ENCODE data around the gene CHST11.
A peak's percentile ranks its signal among the peaks of the same experiment; 100 is the strongest.
"Not testable (repeated sequence)": the region's sequence is repeated elsewhere in the genome, so short reads cannot be mapped to it uniquely, and the experiment has no call there.

The CHST11 gene

DNA sequence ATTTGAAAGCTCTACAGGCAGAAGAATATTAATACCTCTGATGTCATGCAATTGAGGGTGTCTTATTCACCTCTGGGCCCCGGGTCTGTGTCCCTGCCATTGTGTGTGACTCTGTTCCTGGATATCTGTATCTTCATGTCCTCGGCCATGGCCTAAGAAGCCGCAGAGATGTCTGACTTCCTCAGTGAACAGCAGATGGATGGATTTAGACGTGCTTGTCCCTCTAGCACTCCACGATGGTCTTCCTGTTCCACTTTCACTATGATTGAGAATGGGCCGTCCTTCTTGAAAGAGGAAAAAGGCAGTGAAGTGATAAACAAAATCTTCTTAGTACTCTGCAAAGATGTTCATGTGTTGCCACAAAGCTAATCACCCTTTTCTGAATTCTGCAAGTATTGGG is 283.9 kb downstream of the CHST11 start:
- DNase-seq (ENCODE audit: low read depth), result no peak

DNA sequence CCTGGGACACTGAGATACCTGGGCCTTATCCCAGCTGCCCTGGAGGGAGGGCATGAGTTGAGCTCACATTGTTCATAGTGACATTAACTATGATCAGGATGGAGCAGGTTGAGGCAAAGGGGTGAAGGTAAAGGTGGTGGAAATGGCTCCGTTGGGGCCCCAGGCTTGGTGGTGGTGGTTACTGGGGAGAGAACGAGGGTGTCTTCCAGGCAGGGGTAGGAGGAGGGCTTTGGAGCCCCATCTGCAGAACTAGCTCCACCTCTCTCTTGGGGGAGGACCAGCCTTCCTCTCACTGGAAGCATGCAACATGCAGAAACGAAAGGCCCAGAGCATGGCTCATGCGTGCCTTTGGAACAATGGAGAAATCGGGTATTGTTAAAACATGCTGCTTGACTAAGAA is 284.3 kb downstream of the CHST11 start:
- no peak for DNase-seq (ENCODE audit: low read depth)

DNA sequence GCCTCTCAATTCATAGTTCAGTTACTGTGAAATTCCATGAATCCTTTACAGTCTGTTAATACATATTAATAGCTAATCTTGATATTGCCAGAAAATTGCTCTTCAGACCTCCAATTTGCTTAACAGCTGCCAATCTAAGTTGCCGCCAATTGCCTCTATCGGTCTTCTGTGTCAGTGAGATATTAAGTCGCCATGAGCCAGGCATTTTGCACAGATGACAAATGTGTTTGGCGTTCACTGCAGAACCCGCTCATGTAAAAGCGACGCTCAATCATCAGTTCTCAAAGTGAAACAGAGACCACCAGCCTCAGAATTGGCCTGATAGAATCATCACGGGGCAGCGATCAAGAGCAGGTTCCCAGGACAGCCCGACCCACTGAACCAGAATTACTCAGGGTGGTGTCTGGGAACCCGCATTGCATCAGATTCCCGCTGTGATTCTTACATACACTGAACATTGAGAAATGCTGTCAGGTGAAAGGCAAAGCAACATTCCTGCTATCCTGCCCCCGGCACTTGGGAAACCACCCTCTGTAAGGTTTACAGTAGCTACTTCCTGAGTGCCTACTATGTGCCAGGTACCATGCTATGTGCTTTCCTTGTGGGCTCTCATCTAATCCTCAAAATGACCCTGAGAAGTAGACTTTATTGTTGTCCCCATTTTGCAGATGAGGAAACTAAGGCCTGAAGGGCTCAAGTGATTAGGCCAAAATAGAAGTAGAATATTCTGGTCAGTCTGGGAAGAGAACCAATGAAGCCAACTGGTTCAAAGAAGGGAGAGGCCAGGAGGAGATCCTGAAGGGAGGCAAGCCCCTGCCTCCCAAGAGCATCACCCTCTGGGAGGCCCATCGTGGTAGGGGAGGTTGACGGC is 285.0 kb downstream of the CHST11 start:
- no peak for DNase-seq (ENCODE audit: low read depth)

DNA sequence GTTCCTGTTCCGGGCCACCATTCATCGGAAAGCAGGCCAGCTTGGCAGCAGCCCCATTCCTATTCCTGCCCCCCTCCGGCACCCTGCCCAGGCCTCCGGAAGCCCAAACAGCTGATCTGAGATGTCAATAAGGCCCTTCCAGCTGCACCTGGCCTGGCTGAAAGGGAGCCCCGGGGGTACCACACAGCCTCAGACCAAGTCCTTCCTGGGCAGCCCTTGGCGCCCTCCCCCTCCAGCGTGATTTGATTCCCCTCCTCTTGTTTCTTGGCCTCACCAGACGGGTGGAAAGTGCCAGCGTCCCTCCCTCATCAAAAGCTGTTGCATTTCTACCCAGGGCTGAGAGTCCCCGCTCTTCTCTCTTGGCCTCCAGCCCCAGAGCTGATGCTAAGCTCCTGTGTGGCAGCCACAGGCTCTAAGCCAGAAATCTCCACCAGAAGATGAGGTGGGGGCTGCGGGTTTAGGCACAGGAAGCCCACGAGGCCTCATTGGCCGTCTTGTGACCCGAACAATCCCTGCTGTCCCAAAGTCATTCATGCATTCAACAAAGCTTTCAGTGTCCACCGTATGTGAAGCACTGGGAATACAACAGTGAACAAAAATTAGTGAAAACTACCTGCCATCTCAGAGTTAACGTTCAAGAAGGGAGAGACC is 285.9 kb downstream of the CHST11 start:
- no peak for DNase-seq (ENCODE audit: low read depth)

DNA sequence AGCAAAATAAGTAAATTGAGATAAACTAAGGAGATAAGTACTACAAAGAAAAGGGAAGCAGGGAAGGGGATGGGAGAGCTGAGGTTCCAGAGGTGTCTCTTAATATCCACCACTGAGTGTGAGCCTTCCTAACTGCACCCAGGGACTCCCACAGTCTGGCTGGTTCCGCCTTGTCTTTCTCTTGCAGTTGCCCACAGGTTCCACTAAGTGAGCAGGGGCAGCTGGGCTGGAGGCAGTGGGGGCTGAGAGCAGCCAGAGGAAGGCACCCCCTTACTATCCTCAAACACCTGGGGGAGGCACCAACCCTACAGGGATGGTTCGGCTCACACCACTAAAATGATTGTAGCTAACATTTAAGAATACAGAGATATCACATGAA is 286.4 kb downstream of the CHST11 start:
- no peak for DNase-seq (ENCODE audit: low read depth)

- not testable (repeated sequence) for DNase-seq (ENCODE audit: low read depth)
These were observed 287.2 kb downstream of the CHST11 start for GRCh38 chr12:104743753-104744548.

- no peak for DNase-seq (ENCODE audit: low read depth)
These were observed 289.8 kb downstream of the CHST11 start for GRCh38 chr12:104746467-104747088.

- DNase-seq (ENCODE audit: low read depth), result no peak
These were observed 290.6 kb downstream of the CHST11 start for GRCh38 chr12:104747330-104747729.

- DNase-seq (ENCODE audit: low read depth), result peak; percentile 6
These were observed 291.2 kb downstream of the CHST11 start for GRCh38 chr12:104747955-104748354.

GRCh38 chr12:104748356-104748755 is 291.6 kb downstream of the CHST11 start:
- DNase-seq (ENCODE audit: low read depth), result no peak

- no peak for DNase-seq (ENCODE audit: low read depth)
These were observed 292.0 kb downstream of the CHST11 start for GRCh38 chr12:104748790-104749189.

DNA sequence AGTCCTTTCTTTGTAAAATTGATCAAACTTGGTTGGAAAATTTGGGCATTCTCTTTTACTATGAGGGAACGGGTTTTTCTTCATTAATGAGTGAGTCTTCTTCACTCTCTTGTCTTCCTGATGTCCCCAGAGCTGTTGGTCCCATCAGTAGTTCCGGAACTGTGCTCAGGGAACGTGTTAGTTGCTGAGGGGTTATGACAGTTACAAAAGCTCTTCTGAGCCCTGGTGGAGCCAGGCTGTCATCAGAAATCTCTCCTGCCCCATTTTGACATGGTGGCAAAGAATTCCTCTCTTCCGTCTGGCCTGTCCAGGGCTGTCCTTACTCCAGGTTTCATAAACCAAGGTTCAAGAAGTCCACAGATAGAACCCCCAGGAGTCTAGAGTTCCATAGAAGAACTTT is 292.8 kb downstream of the CHST11 start:
- no peak for DNase-seq (ENCODE audit: low read depth)

- no peak for DNase-seq (ENCODE audit: low read depth)
These were observed 293.3 kb downstream of the CHST11 start for GRCh38 chr12:104750061-104750460.

DNA sequence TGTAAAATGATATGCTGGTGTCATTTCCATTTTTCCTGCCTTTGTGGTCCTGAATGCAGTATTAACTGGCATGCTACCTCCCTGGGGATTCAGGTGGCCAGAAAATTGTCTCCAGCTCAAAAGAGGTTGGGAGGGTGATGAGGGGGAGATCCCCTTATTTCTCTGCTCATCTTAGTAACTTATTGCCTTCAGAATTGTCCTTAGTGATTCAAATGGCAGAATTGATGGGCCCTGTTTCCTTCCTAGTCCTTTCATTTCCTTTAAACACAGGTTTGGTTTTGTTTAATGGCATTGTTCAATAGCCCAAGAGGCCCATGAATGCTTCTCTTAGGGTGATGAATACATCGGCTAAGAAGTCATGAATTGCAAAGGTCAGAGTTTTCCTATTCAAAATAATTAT is 294.4 kb downstream of the CHST11 start:
- no peak for DNase-seq (ENCODE audit: low read depth)

DNA sequence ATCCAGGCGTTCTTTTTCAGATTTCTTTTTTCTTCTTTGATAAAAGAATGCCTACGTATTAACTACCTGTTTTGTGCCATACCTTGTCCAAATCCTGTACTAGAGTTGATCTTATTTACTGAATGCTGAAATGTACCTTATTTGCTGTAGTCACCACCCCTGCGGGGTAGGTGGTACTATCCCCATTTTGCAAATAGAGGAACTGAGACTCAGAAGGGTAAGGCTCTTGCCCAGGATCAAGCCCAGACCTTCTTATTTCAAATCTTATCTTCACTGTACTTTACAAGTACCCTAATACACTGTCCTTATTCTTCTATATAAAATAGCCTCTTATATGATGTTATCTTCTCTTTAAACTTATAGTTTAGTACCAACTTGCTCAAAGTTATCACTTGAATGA is 294.8 kb downstream of the CHST11 start:
- no peak for DNase-seq (ENCODE audit: low read depth)

DNA sequence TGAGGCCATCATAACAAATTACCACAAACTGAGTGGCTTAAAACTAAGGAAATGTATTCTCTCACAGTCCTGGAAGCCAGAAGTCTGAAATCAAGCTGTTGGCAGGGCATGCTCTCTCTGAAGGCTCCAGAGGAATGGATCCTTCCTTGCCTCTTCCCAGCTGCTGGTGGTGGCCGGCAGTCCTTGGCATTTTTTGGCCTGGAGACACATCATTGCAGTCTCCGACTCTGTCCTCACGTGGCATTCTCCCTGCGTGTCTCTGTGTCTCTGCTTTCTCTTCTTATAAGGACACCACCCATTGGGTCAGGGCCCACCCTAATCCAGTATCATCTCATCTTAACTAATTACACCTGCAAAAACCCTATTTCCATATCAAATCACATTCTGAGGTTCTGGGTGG is 295.3 kb downstream of the CHST11 start:
- no peak for DNase-seq (ENCODE audit: low read depth)

DNA sequence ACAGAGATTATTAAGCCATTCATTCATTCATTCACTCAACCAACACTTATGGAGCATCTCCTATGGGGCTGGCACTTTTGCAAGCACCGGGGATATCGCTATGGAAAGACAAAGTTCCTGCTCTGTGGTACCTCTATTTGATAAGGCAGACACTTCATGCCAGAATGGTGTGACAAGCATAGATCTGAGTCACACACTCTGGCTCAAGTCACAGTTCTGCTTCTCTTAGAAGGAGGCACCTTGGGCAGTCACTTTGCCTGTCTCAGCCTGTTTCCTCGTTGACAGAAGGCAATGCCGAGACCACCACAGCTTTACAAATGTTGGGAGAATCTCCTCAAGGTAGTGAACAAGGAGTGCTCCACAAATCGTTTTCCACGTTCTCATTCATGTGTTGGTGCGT is 296.1 kb downstream of the CHST11 start:
- no peak for DNase-seq (ENCODE audit: low read depth)

DNA sequence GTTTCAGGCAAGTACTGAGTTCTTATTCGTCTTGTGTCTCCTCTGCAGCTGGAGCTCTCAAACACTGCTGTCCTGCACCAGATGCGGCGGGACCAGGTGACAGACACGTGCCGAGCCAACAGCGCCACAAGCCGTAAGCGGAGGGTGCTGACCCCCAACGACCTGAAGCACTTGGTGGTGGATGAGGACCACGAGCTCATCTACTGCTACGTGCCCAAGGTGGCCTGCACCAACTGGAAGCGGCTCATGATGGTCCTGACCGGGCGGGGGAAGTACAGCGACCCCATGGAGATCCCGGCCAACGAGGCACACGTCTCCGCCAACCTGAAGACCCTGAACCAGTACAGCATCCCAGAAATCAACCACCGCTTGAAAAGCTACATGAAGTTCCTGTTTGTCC is 300.2 kb downstream of the CHST11 start:
- no peak for DNase-seq (ENCODE audit: low read depth)

DNA sequence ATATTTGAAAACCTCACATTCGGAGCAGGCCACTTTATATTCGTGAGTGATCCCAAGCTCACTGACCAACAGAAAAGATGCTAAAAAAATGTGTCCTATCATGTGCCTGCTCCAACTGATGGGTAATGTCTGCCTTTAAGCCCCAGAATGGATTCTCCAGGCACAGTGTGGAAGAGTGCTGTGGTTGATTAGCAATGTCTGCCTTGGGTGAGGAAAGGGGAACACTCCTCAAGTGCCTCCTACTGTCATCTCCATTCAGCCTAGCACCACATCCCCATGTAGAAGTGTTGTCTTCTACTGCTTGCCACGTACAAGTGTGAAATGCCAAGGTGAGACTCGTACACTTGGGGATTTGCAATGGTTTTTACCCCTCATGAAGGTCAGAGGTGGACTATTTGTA is 302.0 kb downstream of the CHST11 start:
- no peak for DNase-seq (ENCODE audit: low read depth)

DNA sequence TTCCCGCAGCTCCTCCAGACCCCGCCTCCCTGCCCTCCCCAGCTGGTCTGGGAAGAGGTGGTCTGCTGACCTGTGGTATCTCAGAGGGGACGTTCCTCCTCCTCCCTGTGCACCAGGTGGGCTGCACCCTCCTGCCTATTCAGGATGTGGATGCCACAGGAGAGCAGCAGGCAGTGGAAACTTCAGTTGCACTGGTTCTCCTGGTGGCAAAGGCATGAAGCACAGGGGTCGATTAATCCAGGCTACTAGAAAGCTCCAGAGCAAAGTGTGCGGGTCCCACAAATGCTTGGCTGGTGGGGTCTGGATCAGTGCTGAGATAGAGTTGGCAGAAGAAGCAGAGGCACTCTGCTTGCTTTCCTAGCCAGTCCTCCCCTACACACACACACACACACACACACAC is 304.3 kb downstream of the CHST11 start:
- no peak for DNase-seq (ENCODE audit: low read depth)

DNA sequence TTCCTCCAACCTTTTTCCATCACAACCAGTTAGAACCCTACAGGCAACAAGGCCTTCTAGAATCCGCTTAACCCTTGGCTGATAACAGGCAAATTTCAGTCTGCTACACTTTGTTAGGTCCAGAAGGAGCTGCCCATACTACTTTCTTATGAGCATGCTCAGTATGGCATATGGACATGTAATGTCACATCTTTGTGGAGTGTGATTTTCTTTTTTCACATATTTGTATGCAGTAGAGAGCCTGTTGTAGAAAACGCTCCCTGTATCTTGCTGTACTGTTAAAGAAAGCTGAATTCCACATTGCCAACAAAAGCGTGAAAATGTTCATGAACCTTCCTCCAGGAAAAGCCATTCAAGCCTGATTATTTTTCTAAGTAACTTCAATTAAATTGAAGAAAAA is 304.9 kb downstream of the CHST11 start:
- no peak for DNase-seq (ENCODE audit: low read depth)

DNA sequence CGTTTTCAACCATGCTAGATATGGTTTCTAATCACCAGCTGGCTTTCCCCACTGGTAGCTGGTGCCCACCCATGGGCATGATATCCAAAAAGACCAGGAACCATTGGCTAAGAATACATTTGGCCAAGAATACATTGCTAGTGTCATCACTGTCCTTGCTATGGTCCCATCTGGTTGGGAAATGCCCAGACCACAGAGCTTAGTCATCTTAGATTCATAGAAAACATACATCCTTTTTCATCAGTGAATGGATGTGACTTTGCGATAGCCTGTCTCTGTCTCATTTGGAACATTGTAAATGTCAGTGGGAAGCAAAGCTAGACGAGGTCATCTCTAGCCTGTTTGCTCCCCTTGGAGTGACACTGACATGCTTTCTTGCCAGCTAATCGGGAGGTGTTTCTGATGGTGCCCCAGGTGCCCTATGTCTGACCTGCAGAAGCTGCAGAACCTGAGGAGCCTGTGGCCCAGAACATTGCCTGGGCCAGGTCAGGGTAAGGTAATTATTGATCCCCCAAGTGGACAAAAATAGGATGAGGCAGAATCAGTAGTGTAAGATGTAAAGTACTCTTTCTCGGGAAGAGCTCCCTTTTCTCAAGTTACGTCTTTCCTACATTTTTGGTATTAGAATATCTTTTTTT is 306.5 kb downstream of the CHST11 start:
- DNase-seq (ENCODE audit: low read depth), result no peak
